Neural progenitor cell (in vitro differentiated cells): ENCODE measurements around the gene MID1. TPM values are rescaled to one million over a fixed set of nuclear protein-coding genes. Genes with fewer than 3 reads are reported as not detected.

ENCODE experiments used
- DNase-seq: peaks from one replicate; pipeline ENCODE4 v3.0.0-alpha.2; 2016; ENCODE audit warnings: low spot score
- H2AFZ ChIP-seq: fragments of 200-600 bp; sonication (generic); replicated peaks from 2 replicates; pipeline ENCODE4 v1.6.1; 2016; ENCODE audit warnings: antibody characterized with exemption
- H3F3A ChIP-seq: fragments of 200-600 bp; sonication (generic); 2 replicates; pipeline ENCODE4 v1.6.1; 2016; ENCODE audit warnings: antibody characterized with exemption, low read depth
- H3K27ac ChIP-seq: fragments of 200-600 bp; sonication (generic); 2 replicates; pipeline ENCODE4 v1.5.1; 2016; ENCODE audit warnings: mild to moderate bottlenecking
- H3K27me3 ChIP-seq: fragments of 200-600 bp; sonication (generic); 2 replicates; pipeline ENCODE4 v1.6.1; 2016; ENCODE audit warnings: mild to moderate bottlenecking, moderate library complexity
- H3K36me3 ChIP-seq: fragments of 200-600 bp; sonication (generic); 2 replicates; pipeline ENCODE4 v1.5.1; 2016
- H3K4me1 ChIP-seq: fragments of 200-600 bp; sonication (generic); 2 replicates; pipeline ENCODE4 v1.6.1; 2016; ENCODE audit warnings: mixed run types
- H3K4me2 ChIP-seq: fragments of 200-600 bp; sonication (generic); 2 replicates; pipeline ENCODE4 v1.6.1; 2016
- H3K4me3 ChIP-seq: fragments of 200-600 bp; sonication (generic); 2 replicates; pipeline ENCODE4 v1.5.1; 2016
- H3K79me2 ChIP-seq: fragments of 200-600 bp; sonication (generic); 2 replicates; pipeline ENCODE4 v1.6.1; 2016; ENCODE audit warnings: low read depth
- H3K9ac ChIP-seq: fragments of 200-600 bp; sonication (generic); 2 replicates; pipeline ENCODE4 v1.6.1; 2016
- H3K9me3 ChIP-seq: fragments of 200-600 bp; sonication (generic); 2 replicates; pipeline ENCODE4 v1.5.1; 2016; ENCODE audit warnings: low read depth
- H4K20me1 ChIP-seq: fragments of 200-600 bp; sonication (generic); 2 replicates; pipeline ENCODE4 v1.6.1; 2016; ENCODE audit warnings: low read depth
- H3K27ac Mint-ChIP-seq: 3 replicates; pipeline ENCODE4 v1.8.0; 2021; ENCODE audit warnings: mixed read lengths
- H3K27me3 Mint-ChIP-seq: 2 replicates; pipeline ENCODE4 v1.8.0; 2022; ENCODE audit warnings: low read depth, mild to moderate bottlenecking, inconsistent platforms, moderate library complexity, mixed read lengths; ENCODE audit not compliant: insufficient read depth
- H3K36me3 Mint-ChIP-seq: 3 replicates; pipeline ENCODE4 v1.8.0; 2021; ENCODE audit warnings: mixed read lengths
- H3K4me1 Mint-ChIP-seq: 3 replicates; pipeline ENCODE4 v1.8.0; 2021; ENCODE audit warnings: mixed read lengths
- H3K4me3 Mint-ChIP-seq: 3 replicates; pipeline ENCODE4 v1.8.0; 2021; ENCODE audit warnings: mild to moderate bottlenecking, moderate library complexity, mixed read lengths
- H3K9me3 Mint-ChIP-seq: 3 replicates; pipeline ENCODE4 v1.8.0; 2020; ENCODE audit warnings: mixed read lengths
- CTCF ChIP-seq: fragments of 200-600 bp; sonication (generic); IDR thresholded peaks from 2 replicates; pipeline ENCODE4 v1.5.1; 2017; ENCODE audit warnings: antibody characterized with exemption, mild to moderate bottlenecking
- EZH2 ChIP-seq: fragments of 200-600 bp; sonication (generic); IDR thresholded peaks from 2 replicates; pipeline ENCODE4 v1.6.1; 2017; ENCODE audit warnings: antibody characterized with exemption, mild to moderate bottlenecking, moderate library complexity
- EZH2phosphoT487 ChIP-seq: fragments of 200-600 bp; sonication (generic); IDR thresholded peaks from 2 replicates; pipeline ENCODE4 v1.6.1; 2017; ENCODE audit warnings: antibody characterized with exemption
- total RNA-seq: library from RNA; depleted of rRNA; stranded (reverse); fragments of >200 nt; gene quantifications from 2 replicates; pipeline ENCODE4 v1.2.3, GENCODE V29; 2015; ENCODE audit warnings: low replicate concordance

Gene MID1
- total RNA-seq, 1 donor from 2014 or later: 29.5 TPM

- Mint-ChIP-seq H3K4me1 (peaks cover 13% of the 10 kb centered on the region), H3K4me3 (no peak overlapping the region), H3K27ac (no peak overlapping the region), H3K9me3 (peaks cover 36% of the 10 kb centered on the region), H3K36me3 (peaks cover 41% of the 10 kb centered on the region), H3K27me3 (no peaks in the 10 kb centered on the region)
- no peaks in the 10 kb centered on the region for H3K27me3 ChIP-seq
- no peaks in the 10 kb centered on the region for H3K36me3 ChIP-seq
- H3K79me2 ChIP-seq: no peaks in the 10 kb centered on the region
- DNase-seq: no peak
- H3K4me2 ChIP-seq: no peak overlapping the region
- no peak overlapping the region for H2AFZ ChIP-seq
- H3K9me3 ChIP-seq: no peaks in the 10 kb centered on the region
- TF ChIP-seq CTCF (no peak), EZH2phosphoT487 (no peak), EZH2 (no peak)
- no peaks in the 10 kb centered on the region for H3F3A ChIP-seq
- no peak overlapping the region for H3K9ac ChIP-seq
- no peaks in the 10 kb centered on the region for H4K20me1 ChIP-seq
- H3K4me3 ChIP-seq: no peak overlapping the region
- no peak overlapping the region for H3K27ac ChIP-seq
- peaks cover 17% of the 10 kb centered on the region for H3K4me1 ChIP-seq
Measured at GRCh38 chrX:10665681-10666080, 45.3 kb upstream of the MID1 start.

- Histone ChIP-seq H3K4me1 (peaks cover 13% of the 10 kb centered on the region), H3K9ac (no peak overlapping the region), H3K27ac (no peak overlapping the region), H3K36me3 (no peaks in the 10 kb centered on the region), H4K20me1 (no peaks in the 10 kb centered on the region), H3K27me3 (no peaks in the 10 kb centered on the region), H2AFZ (no peak overlapping the region), H3F3A (no peaks in the 10 kb centered on the region), H3K79me2 (no peaks in the 10 kb centered on the region), H3K9me3 (no peaks in the 10 kb centered on the region), H3K4me2 (peak overlapping the region; percentile 59), H3K4me3 (no peak overlapping the region)
- Mint-ChIP-seq H3K27me3 (peaks cover 5% of the 10 kb centered on the region), H3K9me3 (peaks cover 32% of the 10 kb centered on the region), H3K4me1 (peaks cover 39% of the 10 kb centered on the region), H3K27ac (peak overlapping the region; percentile 92), H3K4me3 (peak overlapping the region; percentile 66), H3K36me3 (peaks cover 24% of the 10 kb centered on the region)
- TF ChIP-seq EZH2 (no peak), CTCF (no peak), EZH2phosphoT487 (no peak)
- DNase-seq: peak; percentile 75
Measured at GRCh38 chrX:10660171-10660570, 39.8 kb upstream of the MID1 start.

DNA sequence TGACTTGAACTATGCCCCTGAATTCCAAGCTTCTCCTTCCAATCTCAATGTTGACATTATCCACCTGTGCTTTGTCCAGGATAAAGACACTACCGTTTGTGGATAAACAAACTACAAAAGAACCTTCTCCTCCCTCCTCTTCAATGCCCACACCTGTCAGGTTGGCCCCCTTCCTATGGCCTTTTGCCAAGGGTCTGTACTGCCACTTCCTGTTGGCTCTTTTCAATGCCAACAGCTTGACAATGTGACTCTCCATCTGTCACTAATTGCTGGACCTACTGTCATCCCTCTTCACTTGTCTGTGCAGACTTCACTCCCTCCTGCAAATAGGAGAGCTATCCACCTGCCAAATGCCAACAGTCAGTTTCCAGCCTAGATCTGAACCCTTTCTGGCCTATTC lies 35.8 kb upstream of the MID1 start:
- Histone ChIP-seq H3K4me3 (no peak overlapping the region), H3K9me3 (no peaks in the 10 kb centered on the region), H3K4me2 (no peak overlapping the region), H3K79me2 (no peaks in the 10 kb centered on the region), H3K9ac (no peak overlapping the region), H3K27ac (no peak overlapping the region), H3K27me3 (no peaks in the 10 kb centered on the region), H3F3A (no peaks in the 10 kb centered on the region), H3K36me3 (no peaks in the 10 kb centered on the region), H2AFZ (no peak overlapping the region), H4K20me1 (no peaks in the 10 kb centered on the region), H3K4me1 (peaks cover 13% of the 10 kb centered on the region)
- peaks cover 39% of the 10 kb centered on the region for H3K4me1 Mint-ChIP-seq
- peak overlapping the region; percentile 21 for H3K27ac Mint-ChIP-seq
- H3K9me3 Mint-ChIP-seq: peaks cover 39% of the 10 kb centered on the region
- DNase-seq: no peak
- H3K4me3 Mint-ChIP-seq: no peak overlapping the region
- peaks cover 5% of the 10 kb centered on the region for H3K27me3 Mint-ChIP-seq
- TF ChIP-seq CTCF (no peak), EZH2 (no peak), EZH2phosphoT487 (no peak)
- H3K36me3 Mint-ChIP-seq: peaks cover 36% of the 10 kb centered on the region

- TF ChIP-seq CTCF: no peak
- no peak for TF ChIP-seq EZH2
- TF ChIP-seq EZH2phosphoT487: no peak
Measured at GRCh38 chrX:10654960-10655359, 34.6 kb upstream of the MID1 start.

More at GRCh38 chrX:10654960-10655359, 34.6 kb upstream of the MID1 start:
- Mint-ChIP-seq H3K36me3 (peaks cover 44% of the 10 kb centered on the region), H3K4me3 (no peak overlapping the region), H3K4me1 (peaks cover 28% of the 10 kb centered on the region), H3K27ac (no peak overlapping the region), H3K9me3 (peaks cover 45% of the 10 kb centered on the region), H3K27me3 (peaks cover 5% of the 10 kb centered on the region)
- H3F3A ChIP-seq: no peaks in the 10 kb centered on the region
- H3K27ac ChIP-seq: no peak overlapping the region
- H3K9ac ChIP-seq: no peak overlapping the region
- H3K27me3 ChIP-seq: no peaks in the 10 kb centered on the region
- peaks cover 5% of the 10 kb centered on the region for H3K4me1 ChIP-seq
- H4K20me1 ChIP-seq: no peaks in the 10 kb centered on the region
- no peaks in the 10 kb centered on the region for H3K36me3 ChIP-seq
- DNase-seq: no peak
- H3K4me3 ChIP-seq: no peak overlapping the region
- H3K4me2 ChIP-seq: no peak overlapping the region
- H3K9me3 ChIP-seq: no peaks in the 10 kb centered on the region
- H3K79me2 ChIP-seq: no peaks in the 10 kb centered on the region
- H2AFZ ChIP-seq: no peak overlapping the region
